HG03045 (cell line): Measurements from ENCODE around the gene KIF22.
"Not testable (repeated sequence)": the region's sequence is repeated elsewhere in the genome, so short reads cannot be mapped to it uniquely, and the experiment has no call there.

Experiments
- ATAC-seq: cut with Tn5 transposase; IDR thresholded peaks from one replicate; pipeline ENCODE4 v1.9.1; 2021; ENCODE audit warnings: mild to moderate bottlenecking, moderate library complexity; ENCODE audit not compliant: unreplicated experiment

KIF22 gene

GRCh38 chr16:29790183-29790948, at the start of gene KIF22:
TSS of gene KIF22 (plus strand) at chr16:29790751. CDS start at chr16:29790760, 9 bp downstream.
- peak; percentile 90 for ATAC-seq

DNA sequence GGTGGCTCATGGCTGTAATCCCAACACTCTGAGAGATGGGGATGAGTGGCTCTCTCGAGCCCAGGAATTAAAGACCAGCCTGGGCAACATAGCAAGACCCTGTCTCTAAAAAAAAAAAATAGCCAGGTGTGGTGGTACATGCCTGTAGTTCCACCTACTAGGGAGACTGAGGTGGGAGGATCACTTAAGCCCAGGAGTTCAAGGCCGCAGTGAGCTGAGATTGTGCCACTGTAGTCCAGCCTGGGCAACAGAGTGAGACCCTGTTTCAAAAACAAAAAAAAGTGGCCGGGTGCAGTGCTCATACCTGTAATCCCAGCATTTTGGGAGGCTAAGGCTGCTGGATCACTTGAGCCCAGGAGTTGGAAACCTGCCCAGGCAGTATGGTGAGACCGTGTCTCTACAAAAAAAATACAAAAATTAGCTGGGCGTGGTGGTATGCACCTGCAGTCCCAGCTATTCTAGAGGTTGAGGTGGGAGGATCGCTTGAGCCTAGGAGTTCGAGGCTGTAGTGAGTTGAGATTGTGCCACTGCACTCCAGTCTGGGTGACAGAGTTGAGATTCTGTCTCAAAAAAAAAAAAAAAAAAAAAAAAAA, 47.8 kb upstream of the KIF22 start:
- ATAC-seq, result no peak

- no peak for ATAC-seq
These were observed 47.1 kb upstream of the KIF22 start for GRCh38 chr16:29743475-29743826.

DNA sequence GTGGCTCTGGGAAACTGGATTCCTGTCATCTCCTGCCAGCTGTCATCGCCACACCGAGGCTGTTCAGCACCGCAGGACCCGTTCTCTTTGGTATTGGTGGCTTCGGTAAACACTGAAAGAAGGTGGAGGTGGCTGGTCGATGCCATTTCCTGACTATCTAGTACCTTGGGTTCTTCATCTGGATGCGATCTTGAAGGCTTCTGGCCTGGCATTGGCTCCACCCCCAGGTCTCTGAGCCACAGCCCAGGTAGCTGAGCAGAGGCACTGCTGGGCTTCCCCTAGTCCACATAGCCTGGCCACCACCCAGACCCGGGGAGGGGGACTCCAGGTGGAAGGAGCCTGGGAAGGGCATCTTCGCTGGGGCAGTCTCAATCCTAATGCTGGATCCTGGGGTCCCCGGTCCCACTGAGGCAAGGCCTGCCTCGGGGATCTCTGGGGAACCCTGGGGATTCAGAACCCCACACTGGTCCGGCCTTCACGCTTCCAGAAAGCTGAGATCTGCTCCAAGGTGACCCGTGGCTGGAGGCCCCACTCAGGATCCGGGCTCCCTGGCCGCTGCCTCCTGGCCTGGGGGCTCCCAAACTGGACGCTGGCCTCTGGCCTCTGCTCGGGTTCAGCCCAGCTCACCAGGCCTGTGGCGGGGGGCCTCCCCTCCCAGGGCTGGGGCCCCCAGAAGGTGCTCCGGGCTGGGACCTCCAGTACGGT, 46.6 kb upstream of the KIF22 start:
- ATAC-seq, result no peak

DNA sequence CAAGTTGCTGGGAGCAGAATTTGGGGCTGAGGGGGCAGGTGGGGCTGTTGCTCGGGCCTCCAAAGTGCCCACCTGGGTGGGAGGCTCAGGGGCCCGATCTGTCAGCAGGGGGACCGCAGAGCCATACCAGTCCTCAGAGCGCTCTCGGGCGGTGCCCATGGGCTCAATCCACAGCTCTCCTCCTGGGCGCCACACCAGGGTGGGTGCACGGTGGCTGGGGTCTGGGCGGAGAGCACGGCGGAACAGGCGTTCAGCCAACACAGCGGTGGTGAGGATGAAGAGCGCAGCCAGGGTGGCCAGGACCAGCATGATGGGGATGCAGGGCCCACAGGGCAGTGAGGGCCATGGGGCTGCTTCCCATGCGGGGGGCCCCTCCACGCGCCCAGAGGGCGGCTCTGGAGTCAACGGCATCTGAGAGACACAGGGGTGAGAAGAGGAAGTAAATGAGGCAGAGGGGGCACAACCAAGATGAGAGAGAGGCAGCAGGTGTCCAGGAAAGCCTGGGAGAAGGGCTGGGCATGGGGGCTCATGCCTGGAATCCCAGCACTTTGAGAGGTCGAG, 45.9 kb upstream of the KIF22 start:
- no peak for ATAC-seq

GRCh38 chr16:29745121-29745852, 45.3 kb upstream of the KIF22 start:
- peak; percentile 43 for ATAC-seq

GRCh38 chr16:29745853-29746345, 44.7 kb upstream of the KIF22 start, which contains the start of gene C16orf54:
TSS of gene C16orf54 (minus strand) at chr16:29745990. CDS start at chr16:29744951, 1,039 bp downstream.
- ATAC-seq, result peak; percentile 70

DNA sequence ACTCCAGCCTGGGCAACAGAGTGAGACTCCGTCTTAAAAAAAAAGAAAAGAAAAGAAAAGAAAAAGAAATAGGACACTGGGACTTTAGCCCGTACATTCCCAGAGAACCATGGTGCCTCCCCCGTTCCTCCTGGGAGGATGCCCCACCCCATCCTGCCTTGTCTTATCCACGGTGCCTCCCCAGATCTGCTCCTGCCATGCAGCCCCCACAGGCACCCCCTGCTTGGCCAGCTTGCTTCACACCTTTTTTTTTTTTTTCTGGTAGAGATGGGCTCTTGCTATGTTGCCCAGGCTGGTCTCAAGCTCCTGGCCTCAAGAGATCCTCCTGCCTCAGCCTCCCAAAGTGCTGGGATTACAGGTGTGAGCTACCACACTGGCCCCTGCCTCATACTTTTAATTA, 44.0 kb upstream of the KIF22 start:
- not testable (repeated sequence) for ATAC-seq

DNA sequence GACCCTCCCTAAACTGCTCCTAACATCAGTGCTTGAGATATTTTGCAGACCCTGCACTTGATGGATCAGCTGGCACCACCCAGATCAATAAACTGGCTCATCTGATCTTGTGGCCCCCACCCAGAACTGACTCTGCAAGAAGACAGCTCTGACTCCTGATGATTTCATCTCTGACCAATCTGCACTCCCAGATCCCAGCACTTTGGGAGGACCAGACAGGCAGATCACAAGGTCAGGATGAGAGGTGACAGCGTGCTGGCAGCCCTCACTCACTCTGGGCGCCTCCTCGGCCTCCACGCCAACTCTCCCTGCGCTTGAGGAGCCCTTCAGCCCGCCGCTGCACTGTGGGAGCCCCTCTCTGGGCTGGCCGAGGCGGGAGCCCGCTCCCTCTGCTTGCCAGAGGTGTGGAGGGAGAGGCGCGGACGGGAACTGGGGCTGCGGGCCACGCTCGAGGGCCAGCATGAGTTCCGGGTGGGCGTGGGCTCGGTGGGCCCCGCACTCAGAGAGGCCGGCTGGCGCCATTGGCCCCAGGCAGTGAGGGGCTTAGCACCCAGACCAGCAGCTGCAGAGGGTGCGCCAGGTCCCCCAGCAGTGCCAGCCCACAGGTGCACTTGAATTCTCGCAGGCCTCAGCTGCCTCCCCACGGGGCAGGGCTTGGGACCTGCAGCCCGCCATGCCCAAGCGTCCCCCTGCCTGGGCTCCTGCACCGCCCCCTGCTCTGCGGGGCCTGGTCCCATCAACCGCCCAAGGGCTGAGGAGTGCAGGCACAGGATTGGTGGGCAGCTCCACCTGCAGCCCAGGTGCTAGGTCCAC, 42.4 kb upstream of the KIF22 start:
- no peak for ATAC-seq

GRCh38 chr16:29748760-29749149, 41.8 kb upstream of the KIF22 start:
- ATAC-seq, result not testable (repeated sequence)

DNA sequence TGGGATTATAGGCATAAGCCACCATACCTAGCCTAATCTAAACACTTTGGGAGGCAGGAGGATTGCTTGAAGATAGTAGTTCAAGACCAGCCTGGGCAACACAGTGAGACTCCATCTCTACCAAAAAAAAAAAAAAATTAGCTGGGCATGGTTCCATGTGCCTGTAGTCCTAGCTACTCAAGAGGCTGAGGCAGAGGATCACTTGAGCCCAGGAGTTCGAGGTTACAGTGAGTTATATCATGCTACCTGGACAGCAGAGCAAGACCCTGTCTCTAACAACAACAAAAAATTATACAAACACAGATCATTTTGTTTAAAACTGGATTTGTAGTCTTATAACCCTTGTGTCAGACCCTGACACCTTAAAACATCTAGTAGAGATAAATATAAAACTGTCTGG, 37.0 kb upstream of the KIF22 start:
- ATAC-seq, result no peak

- no peak for ATAC-seq
These were observed 33.9 kb upstream of the KIF22 start for GRCh38 chr16:29756654-29757053.

GRCh38 chr16:29757086-29757485, 33.5 kb upstream of the KIF22 start:
- ATAC-seq, result not testable (repeated sequence)

- no peak for ATAC-seq
These were observed 32.5 kb upstream of the KIF22 start for GRCh38 chr16:29757950-29758466.

DNA sequence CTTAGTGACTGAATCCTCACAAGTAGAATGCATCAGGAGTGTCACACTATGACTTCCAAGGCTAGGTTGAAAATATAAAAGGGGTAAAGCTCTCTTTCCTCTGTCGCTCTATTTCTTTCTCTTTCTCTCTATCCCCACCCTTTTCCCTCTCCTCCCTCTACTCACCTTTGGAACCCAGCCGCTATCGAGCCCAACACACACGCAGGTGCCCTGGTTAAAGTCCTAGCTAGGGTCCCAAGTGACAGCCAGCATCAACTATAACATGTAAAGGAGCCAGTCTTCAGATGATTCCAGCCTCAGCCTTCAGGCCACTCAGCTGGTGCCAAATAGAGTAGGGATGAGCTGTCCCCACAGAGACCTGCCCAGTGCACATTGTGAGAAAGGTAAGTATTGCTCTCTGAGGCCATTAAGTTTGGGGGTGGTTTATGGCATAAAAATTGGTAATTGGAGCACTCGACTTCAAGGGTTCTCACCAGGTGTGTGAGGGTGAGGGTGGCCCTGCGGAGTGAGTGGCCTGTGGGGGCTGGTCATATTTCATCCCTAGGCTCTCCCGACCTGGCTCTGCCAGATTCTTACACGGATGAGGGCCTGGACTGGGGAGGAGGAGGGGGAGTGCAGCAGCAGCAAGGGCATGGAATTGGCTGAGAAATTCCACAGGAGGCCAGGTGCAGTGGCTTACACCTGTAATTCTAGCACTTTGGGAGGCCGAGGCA, 29.8 kb upstream of the KIF22 start:
- ATAC-seq, result no peak

DNA sequence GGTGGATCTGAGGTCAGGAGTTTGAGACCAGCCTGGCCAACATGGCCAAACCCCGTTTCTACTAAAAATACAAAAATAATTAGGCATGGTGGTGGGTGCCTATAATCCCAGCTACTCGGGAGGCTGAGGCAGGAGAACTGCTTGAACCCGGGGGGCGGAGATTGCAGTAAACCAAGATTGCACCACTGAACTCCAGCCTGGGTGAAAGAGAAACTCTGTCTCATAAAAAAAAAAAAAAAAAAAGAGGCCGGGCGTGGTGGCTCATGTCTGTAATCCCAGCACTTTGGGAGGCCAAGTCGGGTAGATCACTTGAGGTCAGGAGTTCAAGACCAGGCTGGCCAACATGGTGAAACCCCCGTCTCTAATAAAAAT, 29.3 kb upstream of the KIF22 start:
- not testable (repeated sequence) for ATAC-seq

DNA sequence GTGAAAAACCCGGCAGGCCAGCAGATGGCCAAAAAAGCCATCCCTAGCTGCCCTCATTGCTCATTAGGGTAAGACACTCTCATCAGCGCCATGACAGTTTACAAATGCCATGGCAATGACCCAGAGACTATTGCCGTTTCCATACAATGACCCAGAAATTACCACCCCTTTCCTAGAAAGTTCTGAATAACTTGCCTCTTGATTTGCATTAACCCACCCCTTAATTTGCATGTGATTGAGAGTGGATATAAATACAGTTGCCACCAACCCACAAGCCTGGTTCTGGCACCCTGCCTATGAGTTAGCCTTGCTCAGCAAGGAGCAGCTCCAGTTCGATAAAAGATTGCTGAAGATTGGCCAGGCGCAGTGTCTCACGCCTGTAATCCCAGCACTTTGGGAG, 28.7 kb upstream of the KIF22 start:
- ATAC-seq, result no peak

- no peak for ATAC-seq
These were observed 27.2 kb upstream of the KIF22 start for GRCh38 chr16:29763326-29763725.
